Caco-2 (cell line): ENCODE data around the gene GPRIN3. TPM values are rescaled to one million over a fixed set of nuclear protein-coding genes. Genes with fewer than 3 reads are reported as not detected.

Source experiments
- BruUV-seq: library from RNA; stranded (reverse); fragments of 400-500 nt; replicated peaks from 2 replicates; lab custom pipeline; 2021; lab: Mats Ljungman, UMichigan
- CTCF ChIA-PET: fragments of 300-600 bp; sonication (Branson Sonifier 250); formaldehyde crosslinking; loops from one replicate; lab custom pipeline; 2022; ENCODE audit warnings: antibody characterized with exemption; lab: Charles Lee
- POLR2A ChIA-PET: fragments of 300-600 bp; sonication (Branson Sonifier 250); formaldehyde crosslinking; loops from one replicate; lab custom pipeline; 2022; ENCODE audit warnings: antibody characterized with exemption; lab: Charles Lee
- DNase-seq, 2 experiments: peaks; one replicate each; pipeline versions ENCODE4 v3.0.0 to v3.0.0-alpha.2; 2020 to 2022
- H3K27me3 ChIP-seq: replicated peaks from 2 replicates; pipeline ENCODE4 v1.6.0; 2011; ENCODE audit warnings: low read length; ENCODE audit not compliant: control insufficient read depth, insufficient read depth
- H3K36me3 ChIP-seq: 2 replicates; pipeline ENCODE4 v1.5.1; 2011; ENCODE audit warnings: low read length; ENCODE audit not compliant: control insufficient read depth, insufficient read depth
- H3K4me1 ChIP-seq: fragments of 250-450 bp; sonication (Bioruptor Pico); 2 replicates; pipeline ENCODE4 v1.5.1; 2020; ENCODE audit warnings: mild to moderate bottlenecking
- H3K4me3 ChIP-seq: 2 replicates; pipeline ENCODE4 v1.5.1; 2011; ENCODE audit warnings: low read depth, mild to moderate bottlenecking, control low read depth, low read length
- H3K9me3 ChIP-seq: fragments of 250-450 bp; sonication (Bioruptor Pico); 2 replicates; pipeline ENCODE4 v1.5.1; 2020; ENCODE audit warnings: mild to moderate bottlenecking, moderate library complexity
- H3K27ac Mint-ChIP-seq: one replicate; pipeline ENCODE4 v1.8.0; 2022; ENCODE audit warnings: mixed read lengths; ENCODE audit not compliant: unreplicated experiment
- H3K27me3 Mint-ChIP-seq: one replicate; pipeline ENCODE4 v1.8.0; 2022; ENCODE audit warnings: mixed read lengths; ENCODE audit not compliant: insufficient read depth, unreplicated experiment
- H3K36me3 Mint-ChIP-seq: one replicate; pipeline ENCODE4 v1.8.0; 2022; ENCODE audit warnings: mild to moderate bottlenecking, mixed read lengths; ENCODE audit not compliant: insufficient read depth, unreplicated experiment
- H3K4me1 Mint-ChIP-seq: one replicate; pipeline ENCODE4 v1.8.0; 2022; ENCODE audit warnings: low read depth, mixed read lengths; ENCODE audit not compliant: unreplicated experiment
- H3K4me3 Mint-ChIP-seq: one replicate; pipeline ENCODE4 v1.8.0; 2022; ENCODE audit warnings: mild to moderate bottlenecking, moderate library complexity, mixed read lengths; ENCODE audit not compliant: unreplicated experiment
- H3K9me3 Mint-ChIP-seq: one replicate; pipeline ENCODE4 v1.8.0; 2022; ENCODE audit warnings: mixed read lengths; ENCODE audit not compliant: unreplicated experiment
- CTCF ChIP-seq, 2 experiments: fragments of 200-600 bp in 1 of 2; IDR thresholded peaks; 1 replicate in 1 of 2; 2 replicates in 1 of 2; pipeline versions ENCODE4 v1.5.1 to v1.8.0; 2011 to 2022; ENCODE audit warnings: antibody characterized with exemption in 1 of 2, control low read depth in 1 of 2, inconsistent platforms in 1 of 2, low read depth in 1 of 2, low read length in 1 of 2, mild to moderate bottlenecking in 1 of 2, moderate library complexity in 1 of 2; ENCODE audit not compliant: insufficient read depth in 1 of 2, severe bottlenecking in 1 of 2, unreplicated experiment in 1 of 2
- intact Hi-C: fragments of 100-400 bp; cut with micrococcal nuclease; formaldehyde crosslinking; loops from one replicate; pipeline ENCODE4 v1.10.0; 2022; ENCODE audit not compliant: unreplicated experiment
- total RNA-seq: library from RNA; stranded (reverse); gene quantifications from 2 replicates; pipeline ENCODE4 v1.2.3, GENCODE V29; 2022

The GPRIN3 gene
- total RNA-seq, 1 experiment from 2014 or later, result 0.02 TPM

GRCh38 chr4:89249716-89250361 lies 57.8 kb downstream of the GPRIN3 start:
- no TSS peak for BruUV-seq
- POLR2A ChIA-PET, result no interaction called here

GRCh38 chr4:89249313-89249712 lies 58.3 kb downstream of the GPRIN3 start:
- intact Hi-C loops, result no loop called here
- Mint-ChIP-seq H3K4me3 (no peak overlapping the region), H3K36me3 (no peaks in the 10 kb centered on the region), H3K4me1 (no peaks in the 10 kb centered on the region), H3K27me3 (peaks cover 3% of the 10 kb centered on the region), H3K27ac (no peak overlapping the region), H3K9me3 (peaks cover 3% of the 10 kb centered on the region)
- Histone ChIP-seq H3K4me1 (no peaks in the 10 kb centered on the region), H3K27me3 (no peaks in the 10 kb centered on the region), H3K9me3 (no peaks in the 10 kb centered on the region), H3K36me3 (no peaks in the 10 kb centered on the region), H3K4me3 (no peak overlapping the region)
- POLR2A ChIA-PET, result no interaction called here
- TF ChIP-seq CTCF (IDR thresholded peaks at IDR 0.05; ENCODE audit: insufficient read depth in 1 of 2, low read depth in 1 of 2, low read length in 1 of 2, severe bottlenecking in 1 of 2, unreplicated experiment in 1 of 2), result no peak
- CTCF ChIA-PET, result no interaction called here
- no peak for DNase-seq
- no TSS peak for BruUV-seq

More at GRCh38 chr4:89249716-89250361, 57.8 kb downstream of the GPRIN3 start:
- no peak for TF ChIP-seq CTCF (IDR thresholded peaks at IDR 0.05; ENCODE audit: insufficient read depth in 1 of 2, low read depth in 1 of 2, low read length in 1 of 2, severe bottlenecking in 1 of 2, unreplicated experiment in 1 of 2)
- Histone ChIP-seq H3K27me3 (no peaks in the 10 kb centered on the region), H3K9me3 (no peaks in the 10 kb centered on the region), H3K4me1 (no peaks in the 10 kb centered on the region), H3K36me3 (no peaks in the 10 kb centered on the region), H3K4me3 (no peak overlapping the region)
- CTCF ChIA-PET, result interaction anchor here (0.6 kb wide), 1 partner anchor 8 kb away, joined by 3 read pairs; no protein-coding TSS in a partner anchor
- Mint-ChIP-seq H3K27me3 (peaks cover 6% of the 10 kb centered on the region), H3K4me1 (no peaks in the 10 kb centered on the region), H3K9me3 (peaks cover 8% of the 10 kb centered on the region), H3K4me3 (no peak overlapping the region), H3K36me3 (no peaks in the 10 kb centered on the region), H3K27ac (no peak overlapping the region)
- intact Hi-C loops, result loop anchor here (10.0 kb wide), 1 partner anchor 185 kb away; no protein-coding TSS in a partner anchor
- no peak for DNase-seq

GRCh38 chr4:89248879-89249281 lies 58.7 kb downstream of the GPRIN3 start:
- Histone ChIP-seq H3K4me3 (no peak overlapping the region), H3K36me3 (no peaks in the 10 kb centered on the region), H3K27me3 (no peaks in the 10 kb centered on the region), H3K9me3 (no peaks in the 10 kb centered on the region), H3K4me1 (no peaks in the 10 kb centered on the region)
- intact Hi-C loops, result no loop called here
- TF ChIP-seq CTCF (IDR thresholded peaks at IDR 0.05; ENCODE audit: insufficient read depth in 1 of 2, low read depth in 1 of 2, low read length in 1 of 2, severe bottlenecking in 1 of 2, unreplicated experiment in 1 of 2), result no peak
- Mint-ChIP-seq H3K4me3 (no peak overlapping the region), H3K4me1 (no peaks in the 10 kb centered on the region), H3K9me3 (no peaks in the 10 kb centered on the region), H3K27ac (no peak overlapping the region), H3K36me3 (no peaks in the 10 kb centered on the region), H3K27me3 (peaks cover 3% of the 10 kb centered on the region)
- ChIA-PET POLR2A (no interaction called here), CTCF (no interaction called here)
- no peak for DNase-seq
- BruUV-seq, result no TSS peak
